OCI-LY7 (cell line): ENCODE data around the gene ZMYND11. TPM values are rescaled to one million over a fixed set of nuclear protein-coding genes. Genes with fewer than 3 reads are reported as not detected.

Experiments
- BruUV-seq: library from RNA; stranded (reverse); fragments of 400-500 nt; replicated peaks from 2 replicates; lab custom pipeline; 2021; lab: Mats Ljungman, UMichigan
- CTCF ChIA-PET: fragments of 300-600 bp; sonication (Branson Sonifier 250); formaldehyde crosslinking; loops from one replicate; lab custom pipeline; 2022; ENCODE audit warnings: antibody characterized with exemption; ENCODE audit not compliant: unreplicated experiment; lab: Charles Lee
- POLR2A ChIA-PET: fragments of 300-600 bp; sonication (Branson Sonifier 250); formaldehyde crosslinking; loops from one replicate; lab custom pipeline; 2022; ENCODE audit warnings: antibody characterized with exemption; lab: Charles Lee
- DNase-seq: peaks from one replicate; pipeline ENCODE4 v3.0.0-alpha.2; 2015; ENCODE audit warnings: low spot score
- H2AFZ ChIP-seq: fragments of 200-600 bp; sonication (generic), shearing (Covaris generic); 2 replicates; pipeline ENCODE4 v1.6.1; 2014; ENCODE audit warnings: mild to moderate bottlenecking, antibody characterized with exemption, low read length, moderate library complexity
- H3K27ac ChIP-seq: fragments of 200-600 bp; sonication (generic); 2 replicates; pipeline ENCODE4 v1.5.1; 2014; ENCODE audit warnings: mixed run types, low read depth, mild to moderate bottlenecking, moderate library complexity, low read length, inconsistent platforms; ENCODE audit not compliant: poor library complexity, severe bottlenecking
- H3K36me3 ChIP-seq: fragments of 200-600 bp; sonication (generic); 2 replicates; pipeline ENCODE4 v1.6.1; 2014; ENCODE audit warnings: mild to moderate bottlenecking, antibody characterized with exemption, low read length, moderate library complexity, mixed read lengths; ENCODE audit not compliant: insufficient read depth
- H3K4me1 ChIP-seq: fragments of 200-600 bp; sonication (generic); 2 replicates; pipeline ENCODE4 v1.5.1; 2014; ENCODE audit warnings: mild to moderate bottlenecking, low read length; ENCODE audit not compliant: insufficient read depth, poor library complexity, severe bottlenecking
- H3K4me2 ChIP-seq: fragments of 200-600 bp; sonication (generic); 2 replicates; pipeline ENCODE4 v1.6.1; 2014; ENCODE audit warnings: mild to moderate bottlenecking, low read length
- H3K4me3 ChIP-seq: fragments of 200-600 bp; sonication (generic); 2 replicates; pipeline ENCODE4 v1.5.1; 2014; ENCODE audit warnings: mild to moderate bottlenecking, low read depth, low read length; ENCODE audit not compliant: poor library complexity, severe bottlenecking
- H3K79me2 ChIP-seq: fragments of 200-600 bp; sonication (generic); 2 replicates; pipeline ENCODE4 v1.6.1; 2016; ENCODE audit warnings: low read depth, mild to moderate bottlenecking, low read length, moderate library complexity, mixed read lengths; ENCODE audit not compliant: insufficient read depth
- H3K9me2 ChIP-seq: fragments of 200-600 bp; sonication (generic); 2 replicates; pipeline ENCODE4 v1.6.1; 2016; ENCODE audit warnings: mild to moderate bottlenecking, low read length, mixed read lengths; ENCODE audit not compliant: insufficient read depth
- H3K9me3 ChIP-seq: fragments of 200-600 bp; sonication (generic); 2 replicates; pipeline ENCODE4 v1.6.1; 2014; ENCODE audit warnings: mild to moderate bottlenecking, mixed run types, low read length, mixed read lengths
- H4K20me1 ChIP-seq: fragments of 200-600 bp; sonication (generic); 2 replicates; pipeline ENCODE4 v1.6.1; 2014; ENCODE audit warnings: mild to moderate bottlenecking, antibody characterized with exemption, low read length, moderate library complexity, mixed read lengths; ENCODE audit not compliant: insufficient read depth
- EZH2phosphoT487 ChIP-seq: fragments of 200-600 bp; sonication (generic); IDR thresholded peaks from 2 replicates; pipeline ENCODE4 v1.6.1; 2018; ENCODE audit warnings: low read depth, borderline replicate concordance, mild to moderate bottlenecking, mixed run types, antibody characterized with exemption, low read length, moderate library complexity, mixed read lengths
- intact Hi-C: fragments of 100-400 bp; cut with micrococcal nuclease; formaldehyde crosslinking; loops from one replicate; pipeline ENCODE4 v1.10.0; 2022; ENCODE audit not compliant: unreplicated experiment
- total RNA-seq, 2 experiments: library from RNA; depleted of rRNA in 1 of 2; stranded (reverse); fragments of >200 nt in 1 of 2; shearing (Covaris generic) in 1 of 2; gene quantifications; 2 replicates each; pipeline ENCODE4 v1.2.3, GENCODE V29; 2014 to 2022
- TF ChIP-seq, protein P1 (sequence below): fragments of 200-600 bp; sonication (generic); conservative IDR thresholded peaks from 2 replicates; pipeline ENCODE4 v1.5.1; 2014; ENCODE audit warnings: mild to moderate bottlenecking, antibody characterized with exemption, low read length, moderate library complexity, mixed read lengths

ZMYND11 gene
- total RNA-seq, 2 experiments from 2014 or later = 4.0 to 5.5 TPM

DNA sequence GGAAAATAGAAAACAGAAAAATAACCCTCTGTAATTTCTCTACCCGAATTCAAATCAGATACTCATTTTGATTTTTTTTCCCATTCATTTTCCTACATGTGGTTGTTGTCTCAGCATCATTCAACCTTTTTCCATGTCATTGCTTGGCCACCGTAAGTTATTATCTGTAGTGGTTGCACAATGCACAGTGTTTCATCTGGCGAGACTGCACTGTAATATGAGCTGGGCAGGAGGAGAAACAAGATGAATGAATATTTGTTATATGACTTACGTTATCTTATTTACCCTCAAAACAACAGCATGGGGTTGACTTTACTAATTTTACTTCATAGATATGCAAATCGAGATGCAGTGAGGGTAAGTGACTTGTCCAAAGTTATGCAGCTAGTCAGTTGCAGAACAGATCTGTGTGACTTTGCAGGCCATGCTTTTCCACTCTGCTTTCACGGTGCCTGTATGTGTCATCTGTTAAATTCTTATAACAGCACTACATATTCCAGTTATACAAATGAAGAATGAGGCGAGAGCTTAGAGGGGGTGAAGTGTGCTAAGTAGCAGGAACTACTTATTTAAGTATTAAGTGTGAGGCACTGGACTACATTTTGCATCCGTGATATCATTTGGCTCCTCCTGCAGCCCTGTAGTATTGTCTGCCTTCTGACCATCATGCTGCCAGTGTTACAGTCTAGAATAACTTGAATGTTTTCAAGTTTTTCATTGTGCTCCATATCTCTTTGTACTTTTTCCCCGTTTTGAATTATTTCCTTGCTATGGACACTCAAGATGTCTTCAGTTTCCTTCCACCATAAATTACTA lies 56.7 kb downstream of the ZMYND11 start:
- Histone ChIP-seq H3K79me2 (no peaks in the 10 kb centered on the region), H2AFZ (no peak overlapping the region), H3K36me3 (no peaks in the 10 kb centered on the region), H3K27ac (no peak overlapping the region), H3K4me2 (no peak overlapping the region), H3K4me1 (no peaks in the 10 kb centered on the region), H3K4me3 (no peak overlapping the region), H3K9me3 (no peaks in the 10 kb centered on the region), H3K9me2 (no peaks in the 10 kb centered on the region), H4K20me1 (no peaks in the 10 kb centered on the region)
- no peak for TF ChIP-seq EZH2phosphoT487
- ChIA-PET POLR2A (interaction anchor here (0.5 kb wide), 1 partner anchor 1173 kb away, joined by 3 read pairs; no protein-coding TSS in a partner anchor), CTCF (no interaction called here)
- no peak for DNase-seq
- intact Hi-C loops = no loop called here
- BruUV-seq = no TSS peak

DNA sequence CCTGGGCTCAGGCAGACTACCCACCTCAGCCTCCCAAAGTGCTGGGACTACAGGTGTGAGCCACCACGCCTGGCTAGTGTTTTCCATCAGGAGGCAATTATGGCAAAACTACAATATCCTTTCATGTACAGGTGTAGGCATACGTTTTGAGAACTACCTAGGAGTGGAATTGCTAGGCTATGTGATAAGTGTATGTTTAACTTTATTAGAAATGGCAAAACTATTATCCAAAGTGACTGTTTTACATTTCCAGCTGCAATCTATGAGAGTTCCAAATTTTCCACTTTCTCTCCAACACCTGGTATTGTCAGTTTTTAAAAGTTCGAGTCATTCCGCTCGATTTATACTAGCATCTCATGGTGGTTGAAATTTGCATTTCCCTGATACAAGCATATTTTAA lies 59.0 kb downstream of the ZMYND11 start:
- Histone ChIP-seq H3K4me3 (no peak overlapping the region), H2AFZ (no peak overlapping the region), H3K4me1 (no peaks in the 10 kb centered on the region), H3K9me2 (no peaks in the 10 kb centered on the region), H4K20me1 (no peaks in the 10 kb centered on the region), H3K79me2 (no peaks in the 10 kb centered on the region), H3K4me2 (no peak overlapping the region), H3K36me3 (no peaks in the 10 kb centered on the region), H3K27ac (no peak overlapping the region), H3K9me3 (no peaks in the 10 kb centered on the region)
- no peak for TF ChIP-seq EZH2phosphoT487
- TF ChIP-seq, protein P1, sequence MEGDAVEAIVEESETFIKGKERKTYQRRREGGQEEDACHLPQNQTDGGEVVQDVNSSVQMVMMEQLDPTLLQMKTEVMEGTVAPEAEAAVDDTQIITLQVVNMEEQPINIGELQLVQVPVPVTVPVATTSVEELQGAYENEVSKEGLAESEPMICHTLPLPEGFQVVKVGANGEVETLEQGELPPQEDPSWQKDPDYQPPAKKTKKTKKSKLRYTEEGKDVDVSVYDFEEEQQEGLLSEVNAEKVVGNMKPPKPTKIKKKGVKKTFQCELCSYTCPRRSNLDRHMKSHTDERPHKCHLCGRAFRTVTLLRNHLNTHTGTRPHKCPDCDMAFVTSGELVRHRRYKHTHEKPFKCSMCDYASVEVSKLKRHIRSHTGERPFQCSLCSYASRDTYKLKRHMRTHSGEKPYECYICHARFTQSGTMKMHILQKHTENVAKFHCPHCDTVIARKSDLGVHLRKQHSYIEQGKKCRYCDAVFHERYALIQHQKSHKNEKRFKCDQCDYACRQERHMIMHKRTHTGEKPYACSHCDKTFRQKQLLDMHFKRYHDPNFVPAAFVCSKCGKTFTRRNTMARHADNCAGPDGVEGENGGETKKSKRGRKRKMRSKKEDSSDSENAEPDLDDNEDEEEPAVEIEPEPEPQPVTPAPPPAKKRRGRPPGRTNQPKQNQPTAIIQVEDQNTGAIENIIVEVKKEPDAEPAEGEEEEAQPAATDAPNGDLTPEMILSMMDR = no peak
- intact Hi-C loops = no loop called here
- no peak for DNase-seq
- BruUV-seq = no TSS peak
- CTCF ChIA-PET = no interaction called here
- POLR2A ChIA-PET = interaction anchor here (1.4 kb wide), 1 partner anchor 38 kb away, joined by 3 read pairs; no protein-coding TSS in a partner anchor

DNA sequence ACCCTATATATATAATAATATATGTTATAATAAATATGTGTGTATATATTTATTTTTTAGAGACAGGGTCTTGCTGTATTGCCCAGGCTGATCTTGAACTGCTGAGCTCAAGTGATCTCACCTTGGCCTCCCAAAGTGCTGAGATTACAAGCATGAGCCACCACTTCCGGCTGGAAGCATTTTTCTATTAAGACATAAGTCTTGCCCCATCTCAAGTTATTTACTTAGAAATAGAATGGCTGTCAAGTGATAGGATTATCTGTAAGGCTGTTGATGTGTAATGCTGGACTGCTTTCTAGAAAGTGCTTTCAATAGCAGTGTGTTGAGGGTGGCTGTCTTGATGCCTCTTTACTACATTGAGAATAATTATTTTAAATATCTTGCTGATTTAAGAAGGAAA lies 65.2 kb downstream of the ZMYND11 start:
- CTCF ChIA-PET = no interaction called here
- Histone ChIP-seq H2AFZ (no peak overlapping the region), H3K4me3 (no peak overlapping the region), H3K9me3 (no peaks in the 10 kb centered on the region), H3K79me2 (no peaks in the 10 kb centered on the region), H3K27ac (no peak overlapping the region), H3K36me3 (no peaks in the 10 kb centered on the region), H3K4me1 (no peaks in the 10 kb centered on the region), H3K4me2 (no peak overlapping the region), H4K20me1 (no peaks in the 10 kb centered on the region), H3K9me2 (no peaks in the 10 kb centered on the region)
- no peak for TF ChIP-seq EZH2phosphoT487
- TF ChIP-seq, protein P1 = no peak
- intact Hi-C loops = no loop called here
- DNase-seq = no peak
- no TSS peak for BruUV-seq
- POLR2A ChIA-PET = no interaction called here
